ENCODE data around the gene ZDHHC22. TPM values are rescaled to one million over a fixed set of nuclear protein-coding genes. Genes with fewer than 3 reads are reported as not detected.

ZDHHC22 gene
- total and polyA plus RNA-seq, 4 donors, result not detected

- WGBS, 2 donors, result 92 to 96% methylated on average over 2 of the region's 2 CpGs
- no peaks in the 10 kb centered on the region for H3K27me3 ChIP-seq (ENCODE audit: control insufficient read depth in 1 of 2, insufficient read depth in 2 of 2, low read length in 1 of 2)
- no peak for ATAC-seq (ENCODE audit: low FRiP score)
Observed at GRCh38 chr14:77116172-77116817, 25.3 kb downstream of the ZDHHC22 start.

GRCh38 chr14:77114609-77115008, 27.0 kb downstream of the ZDHHC22 start:
- no peaks in the 10 kb centered on the region for H3K27me3 ChIP-seq (ENCODE audit: control insufficient read depth in 1 of 2, insufficient read depth in 2 of 2, low read length in 1 of 2)
- H3K27ac ChIP-seq (ENCODE audit: low read depth in 1 of 2, low read length in 2 of 2), result no peak overlapping the region
- DNase-seq (no peak), ATAC-seq (ENCODE audit: low FRiP score) (no peak)
- intact Hi-C loops (cut with DNase I), result no loop called here
- 96% methylated on average over 4 of the region's 4 CpGs for WGBS, 2 donors
- peaks cover 3% of the 10 kb centered on the region in 2 donors for H3K4me1 ChIP-seq (ENCODE audit: control insufficient read depth in 1 of 2, insufficient read depth in 2 of 2, low read length in 2 of 2)
- no peak overlapping the region for H3K4me3 ChIP-seq (ENCODE audit: low read length in 2 of 2)
- peaks cover 0 to 18% of the 10 kb centered on the region in 2 donors for H3K36me3 ChIP-seq (ENCODE audit: control insufficient read depth in 1 of 2, insufficient read depth in 2 of 2, low read length in 1 of 2)
- no peaks in the 10 kb centered on the region for H3K9me3 ChIP-seq (ENCODE audit: control insufficient read depth, low read length)

More at GRCh38 chr14:77116172-77116817, 25.3 kb downstream of the ZDHHC22 start:
- intact Hi-C loops (cut with DNase I), result no loop called here
- no peak for DNase-seq
- Histone ChIP-seq H3K4me1 (ENCODE audit: control insufficient read depth in 1 of 2, insufficient read depth in 2 of 2, low read length in 2 of 2) (peaks cover 2 to 3% of the 10 kb centered on the region in 2 donors), H3K9me3 (ENCODE audit: control insufficient read depth, low read length) (no peaks in the 10 kb centered on the region), H3K4me3 (ENCODE audit: low read length in 2 of 2) (no peak overlapping the region), H3K27ac (ENCODE audit: low read depth in 1 of 2, low read length in 2 of 2) (no peak overlapping the region), H3K36me3 (ENCODE audit: control insufficient read depth in 1 of 2, insufficient read depth in 2 of 2, low read length in 1 of 2) (peaks cover 0 to 17% of the 10 kb centered on the region in 2 donors)

- H3K4me1 ChIP-seq (ENCODE audit: control insufficient read depth in 1 of 2, insufficient read depth in 2 of 2, low read length in 2 of 2), result peaks cover 3% of the 10 kb centered on the region in 2 donors
- H3K36me3 ChIP-seq (ENCODE audit: control insufficient read depth in 1 of 2, insufficient read depth in 2 of 2, low read length in 1 of 2), result peaks cover 0 to 19% of the 10 kb centered on the region in 2 donors
- intact Hi-C loops (cut with DNase I), result no loop called here
- no peak overlapping the region for H3K27ac ChIP-seq (ENCODE audit: low read depth in 1 of 2, low read length in 2 of 2)
- WGBS, 2 donors, result 91% methylated on average over 11 of the region's 11 CpGs
- H3K9me3 ChIP-seq (ENCODE audit: control insufficient read depth, low read length), result no peaks in the 10 kb centered on the region
- no peak overlapping the region for H3K4me3 ChIP-seq (ENCODE audit: low read length in 2 of 2)
- DNase-seq (no peak), ATAC-seq (ENCODE audit: low FRiP score) (no peak)
- H3K27me3 ChIP-seq (ENCODE audit: control insufficient read depth in 1 of 2, insufficient read depth in 2 of 2, low read length in 1 of 2), result no peaks in the 10 kb centered on the region
Observed at GRCh38 chr14:77113644-77114043, 27.9 kb downstream of the ZDHHC22 start.

DNA sequence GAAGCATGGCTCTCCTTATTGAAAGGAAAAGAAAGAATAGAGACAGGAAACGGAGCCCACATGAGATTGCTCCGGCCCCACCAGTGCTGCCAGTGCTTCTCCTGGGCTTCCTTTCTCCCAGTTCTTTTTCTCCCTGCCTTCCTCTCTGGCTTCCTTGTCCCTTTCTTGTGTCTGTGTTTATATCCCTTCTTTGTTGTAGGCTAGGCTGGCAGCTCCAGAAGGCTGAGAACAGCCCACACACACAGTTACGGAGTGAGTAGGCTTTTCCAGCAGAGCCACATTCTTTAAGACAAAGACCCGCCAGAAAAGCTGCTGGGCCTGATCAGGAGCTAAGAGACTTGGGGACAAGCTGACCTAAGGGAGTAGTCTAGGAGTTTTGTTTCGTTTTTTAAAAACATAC, 30.6 kb downstream of the ZDHHC22 start:
- DNase-seq (no peak), ATAC-seq (ENCODE audit: low FRiP score) (peak; percentile 69)
- no peak overlapping the region for H3K4me3 ChIP-seq (ENCODE audit: low read length in 2 of 2)
- no peaks in the 10 kb centered on the region for H3K9me3 ChIP-seq (ENCODE audit: control insufficient read depth, low read length)
- no peaks in the 10 kb centered on the region for H3K27me3 ChIP-seq (ENCODE audit: control insufficient read depth in 1 of 2, insufficient read depth in 2 of 2, low read length in 1 of 2)
- H3K36me3 ChIP-seq (ENCODE audit: control insufficient read depth in 1 of 2, insufficient read depth in 2 of 2, low read length in 1 of 2), result peaks cover 0 to 16% of the 10 kb centered on the region in 2 donors
- 9 to 12% methylated on average over 5 of the region's 5 CpGs for WGBS, 2 donors
- H3K4me1 ChIP-seq (ENCODE audit: control insufficient read depth in 1 of 2, insufficient read depth in 2 of 2, low read length in 2 of 2), result peaks cover 6 to 9% of the 10 kb centered on the region in 2 donors
- H3K27ac ChIP-seq (ENCODE audit: low read depth in 1 of 2, low read length in 2 of 2), result peak overlapping the region; percentile 76 to 92
- intact Hi-C loops (cut with DNase I), result no loop called here

- Histone ChIP-seq H3K36me3 (ENCODE audit: control insufficient read depth in 1 of 2, insufficient read depth in 2 of 2, low read length in 1 of 2) (peaks cover 0 to 16% of the 10 kb centered on the region in 2 donors), H3K27ac (ENCODE audit: low read depth in 1 of 2, low read length in 2 of 2) (no peak overlapping the region), H3K9me3 (ENCODE audit: control insufficient read depth, low read length) (no peaks in the 10 kb centered on the region), H3K27me3 (ENCODE audit: control insufficient read depth in 1 of 2, insufficient read depth in 2 of 2, low read length in 1 of 2) (no peaks in the 10 kb centered on the region), H3K4me1 (ENCODE audit: control insufficient read depth in 1 of 2, insufficient read depth in 2 of 2, low read length in 2 of 2) (peaks cover 6 to 14% of the 10 kb centered on the region in 2 donors), H3K4me3 (ENCODE audit: low read length in 2 of 2) (no peak overlapping the region)
- DNase-seq, result no peak
- 84 to 87% methylated on average over 1 of the region's 1 CpG for WGBS, 2 donors
- intact Hi-C loops (cut with DNase I), result no loop called here
- no peak for ATAC-seq (ENCODE audit: low FRiP score)
Observed at GRCh38 chr14:77110286-77110685, 31.3 kb downstream of the ZDHHC22 start.

DNA sequence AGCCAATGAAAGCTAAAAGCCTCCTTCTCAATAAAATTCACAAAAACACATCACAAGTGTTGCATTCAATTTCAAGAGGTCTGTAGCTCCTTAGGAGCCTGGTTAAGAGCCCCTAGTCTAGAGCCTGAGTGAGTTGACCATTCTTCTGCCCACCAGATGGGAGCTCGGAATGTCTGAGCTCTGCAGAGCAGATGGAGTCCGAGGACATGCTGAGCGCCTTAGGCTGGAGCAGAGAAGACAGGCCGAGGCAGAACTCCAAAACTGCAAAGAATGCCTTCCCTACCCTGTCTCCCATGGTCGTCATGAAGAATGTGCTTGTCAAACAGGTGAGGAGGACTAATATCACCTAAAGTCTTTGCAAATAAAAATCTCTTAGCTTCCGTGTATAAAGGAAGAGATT, 31.9 kb downstream of the ZDHHC22 start:
- intact Hi-C loops (cut with DNase I), result no loop called here
- peaks cover 0 to 15% of the 10 kb centered on the region in 2 donors for H3K36me3 ChIP-seq (ENCODE audit: control insufficient read depth in 1 of 2, insufficient read depth in 2 of 2, low read length in 1 of 2)
- H3K9me3 ChIP-seq (ENCODE audit: control insufficient read depth, low read length), result no peaks in the 10 kb centered on the region
- no peaks in the 10 kb centered on the region for H3K27me3 ChIP-seq (ENCODE audit: control insufficient read depth in 1 of 2, insufficient read depth in 2 of 2, low read length in 1 of 2)
- H3K4me1 ChIP-seq (ENCODE audit: control insufficient read depth in 1 of 2, insufficient read depth in 2 of 2, low read length in 2 of 2), result peaks cover 6 to 20% of the 10 kb centered on the region in 2 donors
- H3K27ac ChIP-seq (ENCODE audit: low read depth in 1 of 2, low read length in 2 of 2), result peak overlapping the region in 1 of 2 donors; percentile 49
- H3K4me3 ChIP-seq (ENCODE audit: low read length in 2 of 2), result no peak overlapping the region
- 81 to 86% methylated on average over 6 of the region's 6 CpGs for WGBS, 2 donors
- DNase-seq (no peak), ATAC-seq (ENCODE audit: low FRiP score) (no peak)

GRCh38 chr14:77108753-77109152, 32.8 kb downstream of the ZDHHC22 start:
- WGBS, 2 donors, result 89 to 95% methylated on average over 2 of the region's 2 CpGs
- intact Hi-C loops (cut with DNase I), result no loop called here
- no peak overlapping the region for H3K27ac ChIP-seq (ENCODE audit: low read depth in 1 of 2, low read length in 2 of 2)
- no peak overlapping the region for H3K4me3 ChIP-seq (ENCODE audit: low read length in 2 of 2)
- no peaks in the 10 kb centered on the region for H3K9me3 ChIP-seq (ENCODE audit: control insufficient read depth, low read length)
- DNase-seq, result no peak
- H3K4me1 ChIP-seq (ENCODE audit: control insufficient read depth in 1 of 2, insufficient read depth in 2 of 2, low read length in 2 of 2), result peaks cover 6 to 25% of the 10 kb centered on the region in 2 donors
- no peaks in the 10 kb centered on the region for H3K27me3 ChIP-seq (ENCODE audit: control insufficient read depth in 1 of 2, insufficient read depth in 2 of 2, low read length in 1 of 2)
- peaks cover 0 to 8% of the 10 kb centered on the region in 2 donors for H3K36me3 ChIP-seq (ENCODE audit: control insufficient read depth in 1 of 2, insufficient read depth in 2 of 2, low read length in 1 of 2)
- ATAC-seq (ENCODE audit: low FRiP score), result no peak

DNA sequence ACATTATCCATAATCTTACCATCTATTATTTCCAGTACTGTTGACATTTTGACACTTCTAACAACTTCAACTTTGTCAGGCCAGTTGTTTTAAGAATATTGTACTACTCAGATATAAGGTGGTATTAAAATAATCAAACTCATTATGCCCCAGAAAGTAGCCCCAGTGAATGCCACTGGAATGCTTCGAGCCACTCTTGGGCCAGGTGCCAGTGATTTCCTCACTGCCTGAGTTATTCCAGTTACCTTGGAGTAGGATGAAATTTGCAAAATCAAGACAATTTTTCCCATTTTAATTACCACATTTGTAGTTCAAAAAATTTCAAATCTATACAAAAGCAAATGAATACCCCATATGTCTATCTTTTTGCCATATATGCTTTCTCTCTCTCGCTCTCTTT, 34.4 kb downstream of the ZDHHC22 start:
- Histone ChIP-seq H3K36me3 (ENCODE audit: control insufficient read depth in 1 of 2, insufficient read depth in 2 of 2, low read length in 1 of 2) (peaks cover 0 to 3% of the 10 kb centered on the region in 2 donors), H3K27ac (ENCODE audit: low read depth in 1 of 2, low read length in 2 of 2) (no peak overlapping the region), H3K27me3 (ENCODE audit: control insufficient read depth in 1 of 2, insufficient read depth in 2 of 2, low read length in 1 of 2) (no peaks in the 10 kb centered on the region), H3K9me3 (ENCODE audit: control insufficient read depth, low read length) (no peaks in the 10 kb centered on the region), H3K4me1 (ENCODE audit: control insufficient read depth in 1 of 2, insufficient read depth in 2 of 2, low read length in 2 of 2) (peaks cover 6 to 25% of the 10 kb centered on the region in 2 donors), H3K4me3 (ENCODE audit: low read length in 2 of 2) (no peak overlapping the region)
- ATAC-seq (ENCODE audit: low FRiP score) (no peak), DNase-seq (no peak)
- intact Hi-C loops (cut with DNase I), result no loop called here
- 58 to 62% methylated on average over 2 of the region's 2 CpGs for WGBS, 2 donors

DNA sequence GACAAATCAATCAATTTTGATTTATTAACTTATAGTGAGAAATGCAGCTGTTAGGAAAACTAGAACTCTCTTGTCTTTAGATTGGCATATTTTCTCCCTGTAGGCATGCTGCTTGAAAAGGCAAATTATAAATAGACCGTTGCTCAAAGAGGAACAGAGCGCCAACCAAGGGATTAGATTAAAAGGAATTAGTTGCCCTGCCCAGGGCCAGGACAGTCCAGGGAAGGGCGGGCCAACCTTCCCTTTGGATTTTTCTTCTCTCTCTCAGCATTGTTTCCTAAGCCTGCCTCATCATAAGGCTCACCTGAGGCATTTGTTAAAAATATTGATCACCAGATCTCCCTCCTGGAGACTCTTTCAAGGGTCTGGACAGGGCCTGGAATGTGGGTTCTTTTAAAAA, 34.9 kb downstream of the ZDHHC22 start:
- Histone ChIP-seq H3K36me3 (ENCODE audit: control insufficient read depth in 1 of 2, insufficient read depth in 2 of 2, low read length in 1 of 2) (peaks cover 0 to 3% of the 10 kb centered on the region in 2 donors), H3K27ac (ENCODE audit: low read depth in 1 of 2, low read length in 2 of 2) (peak overlapping the region in 1 of 2 donors; percentile 43), H3K27me3 (ENCODE audit: control insufficient read depth in 1 of 2, insufficient read depth in 2 of 2, low read length in 1 of 2) (no peaks in the 10 kb centered on the region), H3K9me3 (ENCODE audit: control insufficient read depth, low read length) (no peaks in the 10 kb centered on the region), H3K4me1 (ENCODE audit: control insufficient read depth in 1 of 2, insufficient read depth in 2 of 2, low read length in 2 of 2) (peaks cover 4 to 23% of the 10 kb centered on the region in 2 donors), H3K4me3 (ENCODE audit: low read length in 2 of 2) (no peak overlapping the region)
- WGBS, 2 donors, result 26 to 27% methylated on average over 3 of the region's 3 CpGs
- DNase-seq, result no peak
- intact Hi-C loops (cut with DNase I), result no loop called here
- no peak for ATAC-seq (ENCODE audit: low FRiP score)
